Activated CD4-positive, alpha-beta T cell treated with anti-CD3 and anti-CD28 coated beads, Interleukin-2, Interleukin-4, amounts not matched to agents 100 ng/mL and 50 ng/mL, durations not matched to agents 16 hours and 8 hours (primary cell): Measurements from ENCODE around the gene SLC35F1.

Experiments
- DNase-seq: peaks from one replicate; pipeline ENCODE4 v3.0.0-alpha.2; 2020; ENCODE audit warnings: low spot score

The SLC35F1 gene

GRCh38 chr6:118123503-118124037, 216.5 kb downstream of the SLC35F1 start:
- DNase-seq, result no peak

GRCh38 chr6:118124851-118125250, 217.8 kb downstream of the SLC35F1 start:
- no peak for DNase-seq

GRCh38 chr6:118128755-118129154, 221.7 kb downstream of the SLC35F1 start:
- no peak for DNase-seq

- DNase-seq, result no peak
Observed at GRCh38 chr6:118134206-118134605, 227.1 kb downstream of the SLC35F1 start.

GRCh38 chr6:118134736-118135135, 227.7 kb downstream of the SLC35F1 start:
- no peak for DNase-seq

GRCh38 chr6:118135371-118135770, 228.3 kb downstream of the SLC35F1 start:
- no peak for DNase-seq

- no peak for DNase-seq
Observed at GRCh38 chr6:118141211-118141610, 234.1 kb downstream of the SLC35F1 start.

GRCh38 chr6:118146584-118146983, 239.5 kb downstream of the SLC35F1 start:
- no peak for DNase-seq

- DNase-seq, result no peak
Observed at GRCh38 chr6:118147511-118147910, 240.4 kb downstream of the SLC35F1 start.

- no peak for DNase-seq
Observed at GRCh38 chr6:118148561-118148960, 241.5 kb downstream of the SLC35F1 start.

- DNase-seq, result no peak
Observed at GRCh38 chr6:118152524-118152923, 245.5 kb downstream of the SLC35F1 start.

GRCh38 chr6:118161343-118161742, 254.3 kb downstream of the SLC35F1 start:
- no peak for DNase-seq

- DNase-seq, result no peak
Observed at GRCh38 chr6:118163542-118163941, 256.5 kb downstream of the SLC35F1 start.

- DNase-seq, result no peak
Observed at GRCh38 chr6:118165500-118165899, 258.4 kb downstream of the SLC35F1 start.

GRCh38 chr6:118168421-118168820, 261.4 kb downstream of the SLC35F1 start:
- no peak for DNase-seq

GRCh38 chr6:118171852-118172251, 264.8 kb downstream of the SLC35F1 start:
- DNase-seq, result no peak

- DNase-seq, result no peak
Observed at GRCh38 chr6:118174071-118174470, 267.0 kb downstream of the SLC35F1 start.

GRCh38 chr6:118177720-118178119, 270.7 kb downstream of the SLC35F1 start:
- no peak for DNase-seq

GRCh38 chr6:118179048-118179447, 272.0 kb downstream of the SLC35F1 start:
- no peak for DNase-seq

- no peak for DNase-seq
Observed at GRCh38 chr6:118186672-118187567, 279.9 kb downstream of the SLC35F1 start.

- no peak for DNase-seq
Observed at GRCh38 chr6:118187568-118188164, 280.6 kb downstream of the SLC35F1 start.

- DNase-seq, result no peak
Observed at GRCh38 chr6:118188561-118188960, 281.5 kb downstream of the SLC35F1 start.

- no peak for DNase-seq
Observed at GRCh38 chr6:118197539-118197938, 290.5 kb downstream of the SLC35F1 start.
